ENCODE measurements around the gene CYLD.

The CYLD gene

DNA sequence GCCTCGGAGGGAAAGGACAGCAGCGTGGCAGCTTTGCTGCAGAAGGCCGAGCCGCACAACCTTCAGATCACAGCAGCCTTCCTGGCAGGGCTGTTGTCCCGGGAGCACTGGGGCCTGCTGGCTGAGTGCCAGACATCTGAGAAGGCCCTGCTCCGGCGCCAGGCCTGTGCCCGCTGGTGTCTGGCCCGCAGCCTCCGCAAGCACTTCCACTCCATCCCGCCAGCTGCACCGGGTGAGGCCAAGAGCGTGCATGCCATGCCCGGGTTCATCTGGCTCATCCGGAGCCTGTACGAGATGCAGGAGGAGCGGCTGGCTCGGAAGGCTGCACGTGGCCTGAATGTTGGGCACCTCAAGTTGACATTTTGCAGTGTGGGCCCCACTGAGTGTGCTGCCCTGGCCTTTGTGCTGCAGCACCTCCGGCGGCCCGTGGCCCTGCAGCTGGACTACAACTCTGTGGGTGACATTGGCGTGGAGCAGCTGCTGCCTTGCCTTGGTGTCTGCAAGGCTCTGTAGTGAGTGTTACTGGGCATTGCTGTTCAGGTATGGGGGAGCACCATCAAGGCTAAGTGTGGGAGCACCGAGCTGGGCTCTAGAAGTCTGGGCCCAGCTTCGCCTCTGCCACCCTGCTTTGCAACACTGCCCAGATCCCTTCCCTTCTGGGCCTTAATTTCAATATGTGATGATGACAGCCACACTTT lies 29.9 kb upstream of the CYLD start:
- DNase-seq = no peak

DNA sequence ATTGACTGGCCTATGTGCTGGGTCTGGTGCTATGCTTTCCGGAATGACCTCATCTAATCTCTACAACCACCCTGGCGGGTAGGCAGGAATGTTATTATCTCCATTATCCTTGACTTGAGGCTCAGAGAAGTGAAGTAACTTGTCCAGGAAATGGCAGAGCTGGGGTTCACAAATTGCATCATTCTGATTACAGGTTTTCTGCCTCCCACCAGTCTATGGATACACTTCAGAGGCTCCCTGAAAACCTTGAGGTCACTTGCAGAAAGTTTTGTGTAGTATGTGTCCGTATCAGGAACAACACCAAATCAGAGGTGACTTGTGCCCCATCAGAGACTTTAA lies 29.4 kb upstream of the CYLD start:
- DNase-seq = no peak

DNA sequence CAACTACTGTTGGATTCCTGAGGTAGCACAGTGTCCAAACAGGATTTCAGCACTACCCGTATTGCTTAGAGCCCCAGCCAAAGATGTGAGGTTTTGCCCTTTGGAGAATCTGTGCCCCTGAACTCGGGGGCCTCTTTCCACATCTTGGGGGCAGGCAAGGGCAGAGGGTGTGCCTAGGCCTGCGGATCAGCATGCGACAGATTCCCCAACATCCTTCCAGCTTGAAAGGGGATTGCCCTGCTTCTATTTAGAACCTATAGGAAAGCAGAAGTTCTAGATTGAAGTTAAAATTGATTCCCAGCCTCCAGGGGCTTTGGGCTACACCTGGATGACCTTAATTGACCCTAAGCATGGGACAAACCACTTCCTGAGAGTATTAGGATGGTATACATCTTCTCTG lies 28.9 kb upstream of the CYLD start:
- DNase-seq = no peak

DNA sequence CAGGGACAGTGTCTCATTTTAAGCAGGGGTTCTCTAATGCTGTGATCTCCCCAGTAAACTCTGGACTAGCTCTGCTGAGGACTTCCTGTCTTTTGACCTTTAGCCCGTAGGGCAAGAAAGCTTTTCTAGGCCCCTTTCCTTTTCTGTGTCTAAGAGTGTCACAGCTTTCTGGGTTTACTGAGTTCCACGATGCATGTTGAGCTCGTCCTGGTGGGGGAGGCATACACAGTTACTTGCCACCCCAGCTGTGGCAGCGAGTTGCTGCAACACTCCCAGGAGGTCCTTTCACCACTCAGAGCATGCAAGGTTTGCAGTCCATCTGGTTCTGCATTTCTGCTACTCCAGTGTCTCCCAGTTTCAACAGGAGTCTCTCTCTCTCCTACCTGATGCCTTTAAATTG lies 24.8 kb upstream of the CYLD start:
- no peak for DNase-seq

DNA sequence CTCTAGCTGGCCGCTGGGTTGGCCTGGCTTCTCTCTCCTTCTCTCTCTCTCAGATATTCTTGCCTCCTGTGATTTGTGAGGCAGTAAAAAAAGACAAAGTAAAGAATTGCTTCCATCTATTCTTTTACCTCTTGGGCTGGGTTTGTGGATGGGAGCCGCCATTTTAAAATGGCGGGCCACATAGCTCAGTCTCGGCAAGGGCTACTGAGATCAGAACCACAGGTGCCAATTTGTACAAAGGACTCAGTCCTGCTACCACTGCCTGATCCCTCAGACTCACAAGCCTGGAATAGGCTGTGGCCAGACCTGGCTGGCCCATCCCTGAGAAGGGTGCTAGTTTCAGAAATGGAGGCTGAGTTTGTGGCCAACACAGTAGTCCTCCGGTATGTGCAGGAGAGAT lies 24.4 kb upstream of the CYLD start:
- DNase-seq = no peak

DNA sequence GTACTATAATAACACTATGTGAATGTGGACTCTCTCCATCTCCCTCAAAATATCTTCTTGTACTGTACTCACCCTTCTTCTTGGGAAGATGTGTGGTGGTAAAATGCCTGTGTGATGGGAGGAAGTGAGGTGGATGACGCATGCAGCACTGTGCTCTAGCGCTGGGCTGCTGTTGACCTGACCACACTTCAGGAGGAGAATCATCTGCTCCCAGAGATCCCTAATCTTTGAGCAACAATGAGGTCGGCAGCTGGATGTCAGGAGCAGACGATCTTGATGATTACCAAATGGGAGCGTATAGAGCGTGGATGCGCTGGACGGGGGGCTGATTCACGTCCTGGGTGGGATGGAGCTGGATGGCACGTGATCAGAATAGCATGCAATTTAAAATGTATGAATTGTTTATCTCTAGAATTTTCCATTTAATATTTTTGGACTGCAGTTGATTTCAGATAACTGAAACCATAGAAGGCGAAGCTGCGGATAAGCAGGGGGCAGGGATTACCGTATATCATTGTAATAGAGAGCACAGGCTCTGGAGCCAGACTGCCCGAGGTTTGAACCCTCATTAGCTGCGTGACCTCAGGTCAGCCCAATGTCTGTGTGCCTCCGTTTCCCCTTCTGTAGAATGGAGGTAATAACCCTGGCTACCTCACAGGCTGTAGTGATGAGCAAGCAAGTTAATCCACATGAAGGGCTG lies 23.7 kb upstream of the CYLD start:
- DNase-seq = no peak

DNA sequence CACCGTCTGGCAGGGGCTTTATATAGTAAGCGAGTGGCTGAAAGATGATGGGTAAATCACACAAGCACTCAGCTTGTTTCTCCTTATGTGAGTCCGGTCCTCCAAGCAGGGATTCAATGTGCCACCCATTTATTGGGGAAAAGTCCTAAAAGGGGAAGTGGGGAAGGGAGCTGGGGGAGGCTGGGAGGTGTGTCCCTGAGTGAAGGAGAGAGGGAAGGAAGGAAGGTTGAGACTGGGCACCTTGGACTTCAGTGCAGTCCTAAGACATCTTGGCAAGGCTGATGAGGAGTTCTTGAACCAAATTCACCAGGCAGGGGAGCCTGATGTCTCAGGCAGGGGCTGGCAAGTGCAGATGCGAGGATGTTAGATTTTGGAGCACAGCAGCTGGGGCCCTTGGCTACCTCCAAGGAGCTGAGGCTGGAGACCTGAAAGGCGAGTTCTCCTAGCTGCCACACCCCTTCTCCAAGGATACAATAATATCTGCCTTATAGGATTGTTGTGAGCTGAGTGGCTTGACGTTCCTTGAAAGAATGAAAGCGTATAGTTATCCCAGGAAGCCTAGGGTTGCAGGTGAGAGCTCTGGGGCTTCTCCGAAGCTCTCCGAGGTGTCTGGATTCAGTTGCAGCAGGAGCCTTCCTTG lies 23.0 kb upstream of the CYLD start:
- no peak for DNase-seq

DNA sequence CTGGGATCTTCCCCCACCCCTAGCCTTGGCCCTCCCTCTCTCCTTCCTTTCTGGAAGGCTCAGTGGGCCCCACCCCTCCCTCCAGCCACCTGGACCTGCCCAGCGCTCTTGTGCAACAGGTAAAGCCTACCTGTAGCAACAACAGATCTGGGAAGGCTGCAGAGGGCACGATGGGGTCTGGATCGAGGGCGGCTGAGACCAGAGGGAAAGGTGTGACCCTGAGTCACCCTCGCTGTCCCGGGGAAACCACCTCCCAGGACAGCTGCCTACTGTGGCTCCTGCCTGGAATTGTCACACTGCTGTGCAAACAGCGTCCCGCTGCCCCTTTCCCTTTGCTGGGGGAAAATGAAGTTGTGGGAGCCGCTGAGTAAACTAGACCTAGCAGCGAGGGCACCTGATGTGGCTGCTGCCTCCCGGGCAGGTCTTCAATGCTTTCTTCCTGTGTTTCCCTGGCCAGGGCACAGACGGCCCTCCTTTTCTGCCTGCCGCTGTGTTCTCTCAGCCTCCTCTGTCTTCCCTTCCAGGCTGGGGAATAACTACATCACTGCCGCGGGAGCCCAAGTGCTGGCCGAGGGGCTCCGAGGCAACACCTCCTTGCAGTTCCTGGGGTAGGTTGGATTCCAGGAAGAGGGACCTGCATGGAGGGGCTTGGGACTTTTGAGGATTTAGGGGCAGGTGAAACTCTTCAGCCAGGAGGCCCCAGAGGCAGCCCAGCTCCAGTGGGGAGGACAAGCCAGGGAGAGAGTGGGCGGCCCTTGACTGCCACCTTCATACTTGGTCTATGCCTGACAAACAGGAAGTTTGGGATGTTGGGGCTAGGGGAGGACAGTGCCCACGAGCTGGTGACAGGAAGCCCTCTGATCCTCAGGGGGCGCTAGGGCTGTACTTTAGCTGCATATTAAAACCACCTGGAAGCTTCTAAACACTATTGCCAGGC lies 22.2 kb upstream of the CYLD start:
- no peak for DNase-seq

DNA sequence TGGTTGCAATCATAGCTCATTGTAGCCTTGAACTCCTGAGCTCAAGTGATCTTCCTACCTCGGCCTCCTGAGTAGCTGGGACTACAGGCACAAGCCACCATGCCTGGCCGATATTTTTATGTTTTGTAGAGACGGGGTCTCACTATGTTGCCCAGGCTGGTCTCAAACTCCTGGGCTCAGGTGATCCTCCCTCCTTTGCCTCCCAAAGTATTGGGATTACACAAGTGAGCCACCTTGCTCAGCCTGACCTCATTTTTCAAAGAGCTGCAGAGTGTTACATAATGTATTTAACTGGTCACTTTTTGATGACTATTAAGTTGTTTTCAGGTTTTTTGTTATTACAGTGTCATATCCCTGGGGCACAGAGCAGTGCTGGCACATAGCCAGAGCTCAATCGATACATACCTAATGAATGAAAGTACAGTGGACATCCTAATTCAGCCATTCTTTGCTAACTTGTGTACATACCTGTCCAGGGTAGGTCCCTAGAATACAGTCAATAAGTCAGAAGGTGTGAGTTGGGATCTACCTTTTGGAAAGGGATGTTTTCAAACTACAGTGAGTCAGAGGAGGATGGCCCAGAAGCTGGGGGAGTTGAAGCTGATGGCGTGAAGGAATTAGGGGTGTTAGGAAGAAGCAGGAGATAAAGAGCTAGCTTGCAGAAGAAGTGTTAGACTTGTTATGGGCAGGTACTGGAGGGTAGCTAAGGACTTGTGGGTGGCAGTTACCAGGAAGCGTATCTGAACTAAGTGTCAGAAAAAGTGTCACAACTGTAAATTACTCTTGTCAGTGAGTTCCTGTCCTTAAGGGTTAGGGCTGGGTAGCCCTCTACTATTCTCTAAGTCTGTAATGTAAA lies 20.1 kb upstream of the CYLD start:
- DNase-seq = no peak

DNA sequence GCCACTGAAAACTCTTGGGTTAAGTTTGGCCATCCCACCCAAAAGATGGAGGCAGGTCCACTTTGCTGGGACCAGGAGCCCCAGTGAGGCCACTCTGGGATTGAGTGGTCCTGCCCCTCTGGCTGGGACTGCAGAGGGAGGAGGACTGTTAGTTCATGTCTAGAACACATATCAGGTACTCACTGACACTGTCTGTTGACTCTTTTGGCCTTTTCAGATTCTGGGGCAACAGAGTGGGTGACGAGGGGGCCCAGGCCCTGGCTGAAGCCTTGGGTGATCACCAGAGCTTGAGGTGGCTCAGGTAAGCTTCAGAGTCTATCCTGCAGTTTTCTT lies 19.5 kb upstream of the CYLD start:
- DNase-seq = no peak

DNA sequence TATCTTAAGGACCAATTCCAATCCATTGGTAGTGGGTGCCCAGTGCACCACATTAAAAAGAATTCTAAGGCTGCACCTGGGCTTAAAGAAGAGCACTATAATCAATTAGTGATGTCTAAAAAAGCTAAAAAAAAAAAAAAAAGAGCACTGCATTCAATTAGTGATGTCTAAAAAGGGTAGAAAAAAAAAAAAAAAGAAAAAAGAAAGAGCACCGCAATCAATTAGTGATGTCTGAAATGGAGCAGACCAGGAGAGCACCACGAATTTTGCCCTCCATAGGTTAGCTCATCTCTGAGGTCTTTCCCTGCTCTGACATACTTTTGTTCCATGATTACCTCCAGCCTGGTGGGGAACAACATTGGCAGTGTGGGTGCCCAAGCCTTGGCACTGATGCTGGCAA lies 18.9 kb upstream of the CYLD start:
- no peak for DNase-seq

DNA sequence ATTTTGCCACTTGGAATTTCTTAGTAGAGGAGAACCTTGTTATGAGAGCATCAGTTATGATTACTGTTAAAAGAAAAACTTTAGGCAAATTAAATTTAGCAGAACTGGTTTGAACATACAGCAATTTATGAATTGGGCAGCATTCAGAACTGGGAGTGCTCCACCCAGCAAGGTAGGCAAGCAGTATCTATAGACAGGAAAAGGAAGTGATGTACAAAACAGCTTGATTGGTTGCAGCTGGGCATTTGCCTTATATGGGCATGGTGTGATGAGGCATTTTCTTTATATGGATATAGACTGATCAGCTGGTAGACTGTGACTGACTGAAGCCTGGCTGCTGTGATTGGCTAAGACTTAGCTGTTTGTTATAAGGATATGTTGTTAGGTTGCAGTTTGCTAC lies 17.6 kb upstream of the CYLD start:
- no peak for DNase-seq

DNA sequence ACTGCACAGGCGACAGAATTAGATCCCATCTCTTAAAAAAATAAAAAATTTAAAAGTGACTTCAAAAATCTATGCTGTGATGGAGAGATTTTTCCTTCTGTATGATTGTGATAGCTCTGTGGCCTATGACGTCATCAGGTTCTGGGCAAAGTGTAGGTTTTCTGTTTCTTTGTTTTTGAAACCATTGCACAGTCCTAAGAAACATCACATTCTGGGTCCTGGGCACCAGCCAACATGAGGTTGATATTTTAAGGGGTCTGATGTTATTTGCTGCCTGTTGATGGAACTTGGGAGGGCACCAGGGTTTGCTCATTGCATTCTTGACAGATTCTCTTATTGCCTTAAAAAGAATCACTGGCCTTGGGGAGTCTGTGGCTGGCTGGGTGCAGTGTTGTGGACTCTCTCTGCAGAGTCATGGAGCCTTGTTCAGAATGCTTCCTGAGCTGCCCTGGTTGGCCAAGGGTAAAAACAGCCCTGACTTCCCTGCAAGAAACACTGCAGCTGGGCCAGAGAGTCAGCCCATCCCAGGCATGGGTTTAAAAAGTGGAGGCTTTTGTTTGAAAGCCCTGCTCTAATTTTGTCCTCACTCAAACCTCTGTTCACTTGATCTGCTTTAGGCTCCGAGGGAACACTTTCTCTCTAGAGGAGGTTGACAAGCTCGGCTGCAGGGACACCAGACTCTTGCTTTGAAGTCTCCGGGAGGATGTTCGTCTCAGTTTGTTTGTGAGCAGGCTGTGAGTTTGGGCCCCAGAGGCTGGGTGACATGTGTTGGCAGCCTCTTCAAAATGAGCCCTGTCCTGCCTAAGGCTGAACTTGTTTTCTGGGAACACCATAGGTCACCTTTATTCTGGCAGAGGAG lies 10.5 kb upstream of the CYLD start:
- no peak for DNase-seq

DNA sequence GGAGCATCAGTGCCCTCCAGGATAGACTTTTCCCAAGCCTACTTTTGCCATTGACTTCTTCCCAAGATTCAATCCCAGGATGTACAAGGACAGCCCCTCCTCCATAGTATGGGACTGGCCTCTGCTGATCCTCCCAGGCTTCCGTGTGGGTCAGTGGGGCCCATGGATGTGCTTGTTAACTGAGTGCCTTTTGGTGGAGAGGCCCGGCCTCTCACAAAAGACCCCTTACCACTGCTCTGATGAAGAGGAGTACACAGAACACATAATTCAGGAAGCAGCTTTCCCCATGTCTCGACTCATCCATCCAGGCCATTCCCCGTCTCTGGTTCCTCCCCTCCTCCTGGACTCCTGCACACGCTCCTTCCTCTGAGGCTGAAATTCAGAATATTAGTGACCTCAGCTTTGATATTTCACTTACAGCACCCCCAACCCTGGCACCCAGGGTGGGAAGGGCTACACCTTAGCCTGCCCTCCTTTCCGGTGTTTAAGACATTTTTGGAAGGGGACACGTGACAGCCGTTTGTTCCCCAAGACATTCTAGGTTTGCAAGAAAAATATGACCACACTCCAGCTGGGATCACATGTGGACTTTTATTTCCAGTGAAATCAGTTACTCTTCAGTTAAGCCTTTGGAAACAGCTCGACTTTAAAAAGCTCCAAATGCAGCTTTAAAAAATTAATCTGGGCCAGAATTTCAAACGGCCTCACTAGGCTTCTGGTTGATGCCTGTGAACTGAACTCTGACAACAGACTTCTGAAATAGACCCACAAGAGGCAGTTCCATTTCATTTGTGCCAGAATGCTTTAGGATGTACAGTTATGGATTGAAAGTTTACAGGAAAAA lies 9.7 kb upstream of the CYLD start:
- no peak for DNase-seq

DNA sequence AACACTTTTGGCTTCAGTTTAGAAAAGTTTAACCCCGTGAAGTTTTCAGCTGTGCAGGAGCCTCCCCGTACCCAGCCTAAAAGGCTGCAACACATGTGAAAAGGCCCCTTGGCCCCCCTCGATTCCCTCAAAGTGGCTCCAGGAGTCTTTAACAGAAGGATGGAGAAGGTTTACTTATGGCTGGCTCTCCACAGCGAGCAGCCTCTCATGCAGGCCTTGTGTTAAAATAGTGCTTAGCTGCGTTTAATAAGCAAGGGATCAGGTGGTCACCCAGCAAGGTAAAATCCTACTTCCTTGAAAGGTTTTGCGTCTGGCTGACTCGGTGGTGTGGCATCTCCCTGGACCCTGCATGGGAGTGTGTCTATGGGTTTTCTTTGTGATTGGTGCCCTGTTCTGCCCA lies 8.4 kb upstream of the CYLD start:
- DNase-seq = no peak

DNA sequence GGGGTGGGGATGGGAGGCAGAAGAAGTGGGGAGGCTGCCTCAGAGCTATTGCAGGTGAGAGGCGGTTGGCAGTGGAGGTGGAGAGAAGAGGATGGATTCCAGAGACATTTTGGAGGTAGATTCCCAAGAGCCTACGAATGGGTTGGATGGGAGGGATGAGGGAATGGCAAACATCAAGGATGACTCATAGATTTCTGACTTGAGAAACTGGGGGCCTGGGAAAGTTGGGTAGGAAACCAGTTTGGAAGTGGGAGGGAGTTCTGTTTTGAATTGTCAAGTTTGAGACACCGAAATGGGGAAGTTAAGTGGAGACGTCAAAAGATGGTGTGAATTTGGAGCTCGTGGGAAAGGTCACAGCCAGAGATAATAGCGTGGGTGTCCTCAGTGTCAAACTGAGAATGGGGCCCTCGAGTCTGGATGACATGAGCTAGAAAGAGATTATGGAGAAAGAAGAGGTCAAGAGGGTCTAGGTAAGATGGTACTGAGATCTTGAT lies 6.2 kb upstream of the CYLD start:
- DNase-seq = no peak

DNA sequence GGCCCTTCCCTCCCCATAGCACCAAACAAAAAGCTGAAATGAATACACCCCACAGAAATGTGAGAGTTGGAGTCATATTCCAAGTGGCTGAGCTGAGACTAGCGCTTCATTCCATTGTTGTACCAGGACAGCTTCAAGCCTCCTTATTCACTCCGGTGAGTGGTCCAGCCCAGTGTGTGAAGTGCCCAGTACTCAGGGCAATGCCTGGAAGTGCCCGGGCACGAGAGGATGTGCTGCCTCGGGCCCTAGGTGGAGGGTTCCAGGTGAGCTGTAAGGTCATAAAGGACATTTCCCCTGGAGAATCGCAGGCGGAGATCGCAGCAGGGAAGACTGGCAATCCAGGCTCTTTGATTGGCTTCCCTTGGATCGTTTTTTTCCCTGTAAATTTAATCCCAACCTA lies 5.4 kb upstream of the CYLD start:
- no peak for DNase-seq

DNA sequence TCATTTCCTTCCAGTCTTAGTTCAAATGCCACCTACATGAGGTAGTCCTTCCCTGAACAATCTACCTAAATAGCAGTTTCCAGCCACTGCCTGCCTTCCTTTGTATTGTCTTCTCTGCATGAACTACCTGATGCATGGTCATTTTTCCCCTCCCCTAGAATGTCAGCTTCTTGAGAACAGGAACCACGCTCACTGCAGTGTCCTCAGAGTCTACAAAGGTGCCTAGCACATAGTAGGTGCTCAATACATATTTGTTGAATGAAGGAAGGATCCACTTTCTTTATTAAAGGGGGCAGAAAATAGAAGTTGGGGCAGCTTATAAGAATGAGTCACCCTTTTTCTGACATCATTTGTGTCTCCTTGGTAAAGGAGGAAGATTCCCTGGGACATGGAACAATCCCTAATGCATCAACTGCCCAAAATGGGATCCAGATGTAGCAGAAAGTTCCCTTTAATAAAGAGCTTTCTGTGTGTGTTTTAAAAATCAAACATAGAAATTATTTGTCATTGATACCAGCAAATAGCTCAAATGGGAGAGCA lies 4.4 kb upstream of the CYLD start:
- DNase-seq = no peak

DNA sequence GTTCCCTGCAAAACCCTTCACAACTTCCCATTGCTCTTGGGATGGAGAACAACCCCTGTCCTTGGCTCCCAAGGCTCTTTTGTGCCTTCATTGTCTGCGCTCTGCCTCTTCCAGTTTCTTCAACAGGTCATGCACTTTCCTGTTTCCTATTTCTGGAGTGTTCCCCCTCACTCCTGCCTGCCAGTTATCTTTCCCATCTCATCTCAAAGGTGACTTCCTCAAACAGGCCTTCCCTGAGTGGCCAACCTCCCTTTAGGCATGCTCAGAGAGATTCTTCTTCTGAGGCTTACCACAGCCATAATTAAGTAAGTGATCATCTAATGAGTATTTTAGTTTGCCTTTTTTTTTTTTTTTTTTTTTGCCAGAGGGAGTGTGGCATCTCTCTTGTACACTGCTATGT lies 2.9 kb upstream of the CYLD start:
- no peak for DNase-seq

DNA sequence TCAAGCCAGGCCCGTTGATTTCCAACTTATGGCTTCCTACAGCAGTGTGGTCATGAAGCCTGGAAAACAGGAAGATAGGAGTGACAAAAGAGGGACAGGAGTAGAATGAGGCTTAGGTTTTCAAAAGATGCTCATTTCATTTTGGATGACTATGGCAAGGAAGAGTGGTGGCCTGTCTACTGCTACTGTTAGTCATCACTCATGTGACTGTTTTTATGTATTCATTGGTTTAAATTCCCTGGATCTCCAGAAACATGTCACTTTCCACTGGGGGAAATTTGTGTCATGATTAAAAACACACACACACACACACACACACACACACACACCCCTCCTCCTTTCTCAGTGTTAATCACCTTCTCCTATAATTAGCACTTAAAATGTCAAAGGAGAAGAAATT lies 1.1 kb upstream of the CYLD start:
- no peak for DNase-seq
